ENCODE data around the gene ANG.
"Not testable (repeated sequence)": the region's sequence is repeated elsewhere in the genome, so short reads cannot be mapped to it uniquely, and the experiment has no call there.

ANG gene

DNA sequence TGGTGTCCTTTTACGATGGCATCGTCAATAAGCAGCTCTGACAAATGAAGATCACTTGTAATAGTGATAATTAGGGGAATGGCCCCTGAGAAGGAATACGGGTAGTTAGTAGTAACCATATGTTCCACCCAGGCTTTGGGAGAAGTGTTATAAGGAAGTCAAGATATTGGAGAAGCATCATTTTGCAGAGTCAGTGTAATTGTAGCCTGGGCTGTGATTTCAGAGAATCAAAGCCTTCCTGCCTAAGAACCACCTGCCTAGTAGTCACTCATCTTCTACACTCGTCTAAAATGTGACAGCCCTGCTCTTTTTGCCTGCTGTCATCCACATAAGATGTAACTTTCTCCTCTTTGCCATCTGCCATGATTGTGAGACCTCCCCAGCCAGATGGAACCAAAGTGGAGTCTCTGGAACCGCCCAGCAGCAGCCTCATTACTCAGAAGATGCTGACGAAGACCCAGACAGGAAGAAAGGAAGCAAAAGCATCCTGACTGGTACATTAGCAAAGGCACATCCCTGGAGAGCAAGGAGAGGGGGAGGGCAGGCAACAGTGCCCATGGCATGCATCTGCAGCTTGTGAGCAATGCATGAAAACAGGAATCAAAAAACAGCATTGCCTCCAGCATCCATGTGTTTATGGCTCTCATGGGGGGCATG is 44.5 kb downstream of the ANG start:
- Mint-ChIP-seq H3K4me1 (ENCODE audit: low read depth) (no peaks in the 10 kb centered on the region), H3K9me3 (no peaks in the 10 kb centered on the region), H3K27ac (no peak overlapping the region), H3K4me3 (no peak overlapping the region), H3K36me3 (ENCODE audit: low read depth) (no peaks in the 10 kb centered on the region), H3K27me3 (peaks cover 7% of the 10 kb centered on the region)
- DNase-seq, result no peak

GRCh38 chr14:20733684-20734429 is 45.3 kb downstream of the ANG start:
- Mint-ChIP-seq H3K27ac (no peak overlapping the region), H3K4me3 (no peak overlapping the region), H3K4me1 (ENCODE audit: low read depth) (no peaks in the 10 kb centered on the region), H3K36me3 (ENCODE audit: low read depth) (no peaks in the 10 kb centered on the region), H3K9me3 (no peaks in the 10 kb centered on the region), H3K27me3 (peaks cover 7% of the 10 kb centered on the region)
- DNase-seq, result no peak

DNA sequence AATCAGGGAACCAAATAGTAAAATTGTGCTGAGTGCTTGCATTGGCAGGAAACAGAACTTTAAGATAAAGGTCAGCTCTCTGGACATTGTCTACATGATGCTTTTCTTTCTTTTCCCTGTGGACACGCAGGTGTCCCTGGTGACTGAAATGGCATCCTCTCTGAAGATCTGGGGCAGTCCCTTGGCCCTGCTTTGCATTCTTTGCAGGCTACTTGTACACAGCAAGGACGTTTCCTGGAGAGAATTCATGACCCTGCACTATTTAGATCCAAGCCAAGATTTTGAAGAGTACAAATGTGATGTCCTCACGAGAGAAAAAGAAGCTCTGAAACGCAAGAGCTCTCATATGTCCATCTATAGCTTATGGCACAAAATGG is 45.9 kb downstream of the ANG start:
- no peak overlapping the region for H3K27ac Mint-ChIP-seq
- H3K4me3 Mint-ChIP-seq, result no peak overlapping the region
- DNase-seq, result no peak
- H3K4me1 Mint-ChIP-seq (ENCODE audit: low read depth), result no peaks in the 10 kb centered on the region
- no peaks in the 10 kb centered on the region for H3K9me3 Mint-ChIP-seq
- H3K36me3 Mint-ChIP-seq (ENCODE audit: low read depth), result no peaks in the 10 kb centered on the region
- H3K27me3 Mint-ChIP-seq, result peaks cover 7% of the 10 kb centered on the region

GRCh38 chr14:20738292-20738691 is 49.7 kb downstream of the ANG start:
- H3K27ac Mint-ChIP-seq; H3K27me3 Mint-ChIP-seq; DNase-seq; H3K4me3 Mint-ChIP-seq; H3K4me1 Mint-ChIP-seq (ENCODE audit: low read depth); H3K9me3 Mint-ChIP-seq; H3K36me3 Mint-ChIP-seq (ENCODE audit: low read depth): not testable (repeated sequence)

DNA sequence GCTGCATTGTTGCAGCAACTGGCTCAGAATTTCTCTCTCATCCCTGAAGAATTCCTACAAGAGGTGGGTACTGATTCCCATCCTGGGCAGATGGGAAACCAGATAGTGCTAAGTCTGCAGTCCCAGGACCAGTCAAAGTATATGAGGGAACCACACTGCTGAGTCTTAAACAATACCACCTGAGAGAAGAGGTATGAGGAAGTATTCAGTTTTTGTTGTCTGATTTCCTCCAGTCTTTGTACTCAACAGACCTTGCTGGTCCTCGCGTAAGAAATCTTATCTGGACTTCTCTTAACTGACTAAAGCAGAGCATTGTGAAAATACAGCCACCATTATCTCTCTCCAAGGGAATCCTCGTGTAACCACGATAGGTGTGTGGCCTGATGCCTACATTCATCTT is 53.6 kb downstream of the ANG start:
- Mint-ChIP-seq H3K27me3 (peaks cover 3% of the 10 kb centered on the region), H3K4me3 (no peak overlapping the region), H3K4me1 (ENCODE audit: low read depth) (no peaks in the 10 kb centered on the region), H3K9me3 (no peaks in the 10 kb centered on the region), H3K36me3 (ENCODE audit: low read depth) (no peaks in the 10 kb centered on the region), H3K27ac (no peak overlapping the region)
- DNase-seq, result no peak

- H3K9me3 Mint-ChIP-seq, result no peaks in the 10 kb centered on the region
- H3K4me3 Mint-ChIP-seq, result no peak overlapping the region
- H3K27me3 Mint-ChIP-seq, result peaks cover 3% of the 10 kb centered on the region
- H3K4me1 Mint-ChIP-seq (ENCODE audit: low read depth), result no peaks in the 10 kb centered on the region
- H3K27ac Mint-ChIP-seq, result no peak overlapping the region
- no peak for DNase-seq
- H3K36me3 Mint-ChIP-seq (ENCODE audit: low read depth), result no peaks in the 10 kb centered on the region
Measured at GRCh38 chr14:20743556-20743955, 55.0 kb downstream of the ANG start.
